H1 (cell line): ENCODE measurements around the gene STRA8.

Experiments used
- CHD2 ChIP-seq: IDR thresholded peaks from 2 replicates; pipeline ENCODE4 v1.6.1; 2012; ENCODE audit warnings: low read length, improper control_type of control experiment
- CTCF ChIP-seq, 3 experiments: IDR thresholded peaks; 1 replicate in 2 of 3; 2 replicates in 1 of 3; pipeline versions ENCODE4 v1.5.1 to v1.6.1; 2011; ENCODE audit warnings: low read length in 3 of 3, mild to moderate bottlenecking in 3 of 3, inconsistent platforms in 2 of 3, low read depth in 1 of 3, moderate library complexity in 1 of 3; ENCODE audit not compliant: insufficient read depth in 1 of 3; ENCODE audit errors: control extremely low read depth in 1 of 3
- EZH2 ChIP-seq: fragments of 200-600 bp; sonication (generic); IDR thresholded peaks from 2 replicates; pipeline ENCODE4 v1.7.1; 2012; ENCODE audit warnings: low read depth, mild to moderate bottlenecking, moderate library complexity, low read length, inconsistent platforms; ENCODE audit not compliant: severe bottlenecking
- GTF2F1 ChIP-seq: IDR thresholded peaks from 2 replicates; pipeline ENCODE4 v1.6.1; 2012; ENCODE audit warnings: low read depth, low read length, improper control_type of control experiment, borderline replicate concordance
- HDAC2 ChIP-seq, 2 experiments: fragments of 300-600 bp in 1 of 2; sonication (generic) in 1 of 2; IDR thresholded peaks; 2 replicates each; pipeline ENCODE4 v1.6.1; 2011 to 2012; ENCODE audit warnings: low read depth in 2 of 2, low read length in 2 of 2, mild to moderate bottlenecking in 2 of 2, moderate library complexity in 2 of 2, borderline replicate concordance in 1 of 2, inconsistent platforms in 1 of 2
- POLR2A ChIP-seq, 2 experiments: IDR thresholded peaks; 1 replicate in 1 of 2; 2 replicates in 1 of 2; pipeline ENCODE4 v1.6.1; 2011; ENCODE audit warnings: low read depth in 2 of 2, low read length in 2 of 2, mild to moderate bottlenecking in 2 of 2; ENCODE audit errors: control extremely low read depth in 1 of 2
- POLR2AphosphoS5 ChIP-seq: IDR thresholded peaks from 2 replicates; pipeline ENCODE4 v1.6.1; 2011; ENCODE audit warnings: low read depth, low read length
- SAP30 ChIP-seq: fragments of 300-600 bp; sonication (generic); IDR thresholded peaks from 2 replicates; pipeline ENCODE4 v1.7.1; 2012; ENCODE audit warnings: low read length, moderate library complexity, mild to moderate bottlenecking, inconsistent platforms; ENCODE audit not compliant: insufficient read depth, insufficient replicate concordance
- SP1 ChIP-seq: IDR thresholded peaks from 2 replicates; pipeline ENCODE4 v1.6.1; 2011; ENCODE audit warnings: low read depth, low read length
- TBP ChIP-seq: IDR thresholded peaks from 2 replicates; pipeline ENCODE4 v1.6.1; 2011; ENCODE audit warnings: low read depth, low read length, improper control_type of control experiment
- ZNF274 ChIP-seq: IDR thresholded peaks from 2 replicates; pipeline ENCODE4 v1.7.0; 2012; ENCODE audit warnings: low read length, borderline replicate concordance; ENCODE audit errors: extremely low read depth

DNA sequence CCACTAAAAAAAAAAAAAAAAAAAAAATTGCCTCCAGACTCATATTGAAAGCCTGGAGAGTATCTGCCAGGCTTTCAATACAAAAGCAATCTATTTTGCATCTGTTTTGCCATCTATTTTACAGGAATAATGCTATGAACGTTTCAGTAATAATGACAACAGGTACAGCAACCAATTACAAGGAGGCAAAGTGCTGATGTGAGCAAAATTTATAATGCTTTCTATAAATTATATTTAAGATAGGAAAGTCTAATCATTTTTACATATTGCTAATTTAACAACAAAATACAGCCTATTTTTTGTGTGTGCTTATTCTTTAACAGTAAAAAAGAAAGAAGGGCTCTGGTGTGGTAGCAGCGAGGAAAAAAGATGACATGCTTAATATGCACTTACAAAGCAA, 32.3 kb upstream of the STRA8 start:
- TF ChIP-seq CTCF (IDR thresholded peaks at IDR 0.05; ENCODE audit: control extremely low read depth in 1 of 3, insufficient read depth in 1 of 3, low read depth in 1 of 3, low read length in 3 of 3) (no peak), ZNF274 (no peak), SAP30 (no peak), CHD2 (no peak), POLR2A (IDR thresholded peaks at IDR 0.05; ENCODE audit: control extremely low read depth in 1 of 2, low read depth in 2 of 2, low read length in 2 of 2) (no peak), TBP (no peak), EZH2 (no peak), POLR2AphosphoS5 (no peak), SP1 (no peak), HDAC2 (IDR thresholded peaks at IDR 0.05; ENCODE audit: borderline replicate concordance in 1 of 2, low read depth in 2 of 2, low read length in 2 of 2) (no peak), GTF2F1 (no peak)
